ENCODE results near the gene CEP104.

CEP104 gene

GRCh38 chr1:3787745-3788605, 69.0 kb downstream of the CEP104 start:
- POLR2A ChIA-PET = no interaction called here

GRCh38 chr1:3787349-3787715, 69.7 kb downstream of the CEP104 start:
- POLR2A ChIA-PET = no interaction called here
- DNase-seq = no peak
- CTCF ChIA-PET = interaction anchor here (1.0 kb wide), 1 partner anchor 12 kb away, joined by 3 read pairs; no protein-coding TSS in a partner anchor

More at GRCh38 chr1:3787745-3788605, 69.0 kb downstream of the CEP104 start:
- peaks cover 0 to 85% (median 53%) of the 10 kb centered on the region in 4 experiments for H3K36me3 ChIP-seq (ENCODE audit: control insufficient read depth in 4 of 4, insufficient read depth in 4 of 4, low read length in 3 of 4)
- H3K9me3 ChIP-seq (ENCODE audit: control extremely low read depth in 1 of 5, control insufficient read depth in 4 of 5, insufficient read depth in 2 of 5, low read depth in 1 of 5, low read length in 4 of 5) = no peaks in the 10 kb centered on the region
- CTCF ChIA-PET = interaction anchor here (1.0 kb wide), 1 partner anchor 12 kb away, joined by 3 read pairs; no protein-coding TSS in a partner anchor
- H3K4me1 ChIP-seq (ENCODE audit: control extremely low read depth in 1 of 4, control insufficient read depth in 4 of 4, insufficient read depth in 4 of 4, low read length in 3 of 4) = no peaks in the 10 kb centered on the region
- 92% methylated on average over 23 of the region's 26 CpGs for WGBS (ENCODE audit: insufficient coverage)
- no peak overlapping the region for H3K27ac ChIP-seq (ENCODE audit: insufficient read depth in 1 of 2, low read depth in 1 of 2, low read length in 2 of 2, poor library complexity in 1 of 2, severe bottlenecking in 2 of 2)
- no peak overlapping the region for H3K4me3 ChIP-seq (ENCODE audit: control insufficient read depth in 1 of 7, extremely low read depth in 1 of 7, insufficient read depth in 4 of 7, low read depth in 2 of 7, low read length in 6 of 7)
- H3K27me3 ChIP-seq (replicated peaks in 2 of 5; ENCODE audit: control insufficient read depth in 4 of 5, insufficient read depth in 5 of 5, low read length in 4 of 5) = no peaks in the 10 kb centered on the region
- DNase-seq = no peak

GRCh38 chr1:3786468-3787348, 70.3 kb downstream of the CEP104 start:
- POLR2A ChIA-PET = no interaction called here
- H3K4me3 ChIP-seq (ENCODE audit: control insufficient read depth in 1 of 7, extremely low read depth in 1 of 7, insufficient read depth in 4 of 7, low read depth in 2 of 7, low read length in 6 of 7) = no peak overlapping the region
- no peak for DNase-seq
- no peak overlapping the region for H3K27ac ChIP-seq (ENCODE audit: insufficient read depth in 1 of 2, low read depth in 1 of 2, low read length in 2 of 2, poor library complexity in 1 of 2, severe bottlenecking in 2 of 2)
- H3K27me3 ChIP-seq (replicated peaks in 2 of 5; ENCODE audit: control insufficient read depth in 4 of 5, insufficient read depth in 5 of 5, low read length in 4 of 5) = no peaks in the 10 kb centered on the region
- CTCF ChIA-PET = interaction anchor here (1.0 kb wide), 1 partner anchor 11 kb away, joined by 3 read pairs; no protein-coding TSS in a partner anchor
- 99% methylated on average over 43 of the region's 45 CpGs for WGBS (ENCODE audit: insufficient coverage)
- no peaks in the 10 kb centered on the region for H3K4me1 ChIP-seq (ENCODE audit: control extremely low read depth in 1 of 4, control insufficient read depth in 4 of 4, insufficient read depth in 4 of 4, low read length in 3 of 4)
- H3K36me3 ChIP-seq (ENCODE audit: control insufficient read depth in 4 of 4, insufficient read depth in 4 of 4, low read length in 3 of 4) = peaks cover 0 to 87% (median 62%) of the 10 kb centered on the region in 4 experiments
- H3K9me3 ChIP-seq (ENCODE audit: control extremely low read depth in 1 of 5, control insufficient read depth in 4 of 5, insufficient read depth in 2 of 5, low read depth in 1 of 5, low read length in 4 of 5) = no peaks in the 10 kb centered on the region

More at GRCh38 chr1:3787349-3787715, 69.7 kb downstream of the CEP104 start:
- Histone ChIP-seq H3K27me3 (replicated peaks in 2 of 5; ENCODE audit: control insufficient read depth in 4 of 5, insufficient read depth in 5 of 5, low read length in 4 of 5) (no peaks in the 10 kb centered on the region), H3K4me3 (ENCODE audit: control insufficient read depth in 1 of 7, extremely low read depth in 1 of 7, insufficient read depth in 4 of 7, low read depth in 2 of 7, low read length in 6 of 7) (no peak overlapping the region), H3K27ac (ENCODE audit: insufficient read depth in 1 of 2, low read depth in 1 of 2, low read length in 2 of 2, poor library complexity in 1 of 2, severe bottlenecking in 2 of 2) (no peak overlapping the region), H3K9me3 (ENCODE audit: control extremely low read depth in 1 of 5, control insufficient read depth in 4 of 5, insufficient read depth in 2 of 5, low read depth in 1 of 5, low read length in 4 of 5) (no peaks in the 10 kb centered on the region), H3K36me3 (ENCODE audit: control insufficient read depth in 4 of 4, insufficient read depth in 4 of 4, low read length in 3 of 4) (peaks cover 0 to 87% (median 59%) of the 10 kb centered on the region in 4 experiments), H3K4me1 (ENCODE audit: control extremely low read depth in 1 of 4, control insufficient read depth in 4 of 4, insufficient read depth in 4 of 4, low read length in 3 of 4) (no peaks in the 10 kb centered on the region)
- WGBS (ENCODE audit: insufficient coverage) = over 99% methylated on average over 8 of the region's 10 CpGs

GRCh38 chr1:3785456-3786157, 71.4 kb downstream of the CEP104 start:
- Histone ChIP-seq H3K36me3 (ENCODE audit: control insufficient read depth in 4 of 4, insufficient read depth in 4 of 4, low read length in 3 of 4) (peaks cover 0 to 92% (median 68%) of the 10 kb centered on the region in 4 experiments), H3K9me3 (ENCODE audit: control extremely low read depth in 1 of 5, control insufficient read depth in 4 of 5, insufficient read depth in 2 of 5, low read depth in 1 of 5, low read length in 4 of 5) (no peaks in the 10 kb centered on the region), H3K4me3 (ENCODE audit: control insufficient read depth in 1 of 7, extremely low read depth in 1 of 7, insufficient read depth in 4 of 7, low read depth in 2 of 7, low read length in 6 of 7) (no peak overlapping the region), H3K4me1 (ENCODE audit: control extremely low read depth in 1 of 4, control insufficient read depth in 4 of 4, insufficient read depth in 4 of 4, low read length in 3 of 4) (no peaks in the 10 kb centered on the region), H3K27me3 (replicated peaks in 2 of 5; ENCODE audit: control insufficient read depth in 4 of 5, insufficient read depth in 5 of 5, low read length in 4 of 5) (no peaks in the 10 kb centered on the region), H3K27ac (ENCODE audit: insufficient read depth in 1 of 2, low read depth in 1 of 2, low read length in 2 of 2, poor library complexity in 1 of 2, severe bottlenecking in 2 of 2) (no peak overlapping the region)
- POLR2A ChIA-PET = no interaction called here
- peak in 2 of 3 donors; percentile 24 to 27 for DNase-seq
- 97% methylated on average over 7 of the region's 14 CpGs for WGBS (ENCODE audit: insufficient coverage)
- CTCF ChIA-PET = interaction anchor here (0.6 to 1.7 kb wide), 3 partner anchors 8 to 1887 kb away, joined by 3 to 6 read pairs (median 3); no protein-coding TSS in a partner anchor

GRCh38 chr1:3785045-3785444, 72.0 kb downstream of the CEP104 start:
- Histone ChIP-seq H3K27ac (ENCODE audit: insufficient read depth in 1 of 2, low read depth in 1 of 2, low read length in 2 of 2, poor library complexity in 1 of 2, severe bottlenecking in 2 of 2) (no peak overlapping the region), H3K4me1 (ENCODE audit: control extremely low read depth in 1 of 4, control insufficient read depth in 4 of 4, insufficient read depth in 4 of 4, low read length in 3 of 4) (no peaks in the 10 kb centered on the region), H3K4me3 (ENCODE audit: control insufficient read depth in 1 of 7, extremely low read depth in 1 of 7, insufficient read depth in 4 of 7, low read depth in 2 of 7, low read length in 6 of 7) (no peak overlapping the region), H3K36me3 (ENCODE audit: control insufficient read depth in 4 of 4, insufficient read depth in 4 of 4, low read length in 3 of 4) (peaks cover 0 to 92% (median 72%) of the 10 kb centered on the region in 4 experiments), H3K9me3 (ENCODE audit: control extremely low read depth in 1 of 5, control insufficient read depth in 4 of 5, insufficient read depth in 2 of 5, low read depth in 1 of 5, low read length in 4 of 5) (no peaks in the 10 kb centered on the region), H3K27me3 (replicated peaks in 2 of 5; ENCODE audit: control insufficient read depth in 4 of 5, insufficient read depth in 5 of 5, low read length in 4 of 5) (no peaks in the 10 kb centered on the region)
- DNase-seq = no peak
- ChIA-PET CTCF (interaction anchor here (0.6 to 1.7 kb wide), 3 partner anchors 9 to 1886 kb away, joined by 3 to 6 read pairs (median 3); no protein-coding TSS in a partner anchor), POLR2A (no interaction called here)
- WGBS (ENCODE audit: insufficient coverage) = 96% methylated on average over 12 of the region's 13 CpGs

GRCh38 chr1:3783651-3784474, 73.1 kb downstream of the CEP104 start:
- no peak overlapping the region for H3K4me3 ChIP-seq (ENCODE audit: control insufficient read depth in 1 of 7, extremely low read depth in 1 of 7, insufficient read depth in 4 of 7, low read depth in 2 of 7, low read length in 6 of 7)
- H3K27me3 ChIP-seq (replicated peaks in 2 of 5; ENCODE audit: control insufficient read depth in 4 of 5, insufficient read depth in 5 of 5, low read length in 4 of 5) = no peaks in the 10 kb centered on the region
- CTCF ChIA-PET = interaction anchor here (0.9 to 1.7 kb wide), 2 partner anchors 10 kb away, joined by 3 to 6 read pairs; no protein-coding TSS in a partner anchor
- peaks cover 0 to 93% (median 78%) of the 10 kb centered on the region in 4 experiments for H3K36me3 ChIP-seq (ENCODE audit: control insufficient read depth in 4 of 4, insufficient read depth in 4 of 4, low read length in 3 of 4)
- H3K27ac ChIP-seq (ENCODE audit: insufficient read depth in 1 of 2, low read depth in 1 of 2, low read length in 2 of 2, poor library complexity in 1 of 2, severe bottlenecking in 2 of 2) = no peak overlapping the region
- WGBS (ENCODE audit: insufficient coverage) = 95% methylated on average over 28 of the region's 30 CpGs
- no peaks in the 10 kb centered on the region for H3K9me3 ChIP-seq (ENCODE audit: control extremely low read depth in 1 of 5, control insufficient read depth in 4 of 5, insufficient read depth in 2 of 5, low read depth in 1 of 5, low read length in 4 of 5)
- DNase-seq = no peak
- POLR2A ChIA-PET = no interaction called here
- H3K4me1 ChIP-seq (ENCODE audit: control extremely low read depth in 1 of 4, control insufficient read depth in 4 of 4, insufficient read depth in 4 of 4, low read length in 3 of 4) = no peaks in the 10 kb centered on the region
